ENCODE measurements around the gene CDK15. TPM values are rescaled to one million over a fixed set of nuclear protein-coding genes. Genes with fewer than 3 reads are reported as not detected.
"Not testable (repeated sequence)": the region's sequence is repeated elsewhere in the genome, so short reads cannot be mapped to it uniquely, and the experiment has no call there.

The CDK15 gene
- total RNA-seq, 1 donor from 2014 or later = 1.8 TPM

- H3K27ac Mint-ChIP-seq = no peak overlapping the region
- peaks cover 12% of the 10 kb centered on the region for H3K36me3 Mint-ChIP-seq
- no peak overlapping the region for H3K4me3 Mint-ChIP-seq
- no peaks in the 10 kb centered on the region for H3K27me3 Mint-ChIP-seq
- no peak for TF ChIP-seq CTCF (conservative IDR thresholded peaks at IDR 0.05)
- peaks cover 13% of the 10 kb centered on the region for H3K9me3 Mint-ChIP-seq
- DNase-seq (ENCODE audit: extremely low spot score, unreplicated experiment) = no peak
- peaks cover 4% of the 10 kb centered on the region for H3K4me1 Mint-ChIP-seq (ENCODE audit: unreplicated experiment)
Measured at GRCh38 chr2:201839727-201840126, 33.4 kb downstream of the CDK15 start.

- peaks cover 13% of the 10 kb centered on the region for H3K9me3 Mint-ChIP-seq
- no peaks in the 10 kb centered on the region for H3K27me3 Mint-ChIP-seq
- no peak overlapping the region for H3K4me3 Mint-ChIP-seq
- DNase-seq (ENCODE audit: extremely low spot score, unreplicated experiment) = no peak
- no peak for TF ChIP-seq CTCF (conservative IDR thresholded peaks at IDR 0.05)
- peaks cover 4% of the 10 kb centered on the region for H3K4me1 Mint-ChIP-seq (ENCODE audit: unreplicated experiment)
- H3K27ac Mint-ChIP-seq = no peak overlapping the region
- peaks cover 12% of the 10 kb centered on the region for H3K36me3 Mint-ChIP-seq
Measured at GRCh38 chr2:201840726-201841125, 34.4 kb downstream of the CDK15 start.

GRCh38 chr2:201842131-201842860 lies 36.0 kb downstream of the CDK15 start:
- peaks cover 12% of the 10 kb centered on the region for H3K36me3 Mint-ChIP-seq
- TF ChIP-seq CTCF (conservative IDR thresholded peaks at IDR 0.05) = no peak
- peaks cover 13% of the 10 kb centered on the region for H3K9me3 Mint-ChIP-seq
- no peak overlapping the region for H3K4me3 Mint-ChIP-seq
- no peak for DNase-seq (ENCODE audit: extremely low spot score, unreplicated experiment)
- H3K27me3 Mint-ChIP-seq = no peaks in the 10 kb centered on the region
- peaks cover 10% of the 10 kb centered on the region for H3K4me1 Mint-ChIP-seq (ENCODE audit: unreplicated experiment)
- no peak overlapping the region for H3K27ac Mint-ChIP-seq

- H3K4me3 Mint-ChIP-seq; DNase-seq (ENCODE audit: extremely low spot score, unreplicated experiment); H3K36me3 Mint-ChIP-seq; H3K27me3 Mint-ChIP-seq; H3K27ac Mint-ChIP-seq; H3K9me3 Mint-ChIP-seq: not testable (repeated sequence)
- peaks cover 10% of the 10 kb centered on the region for H3K4me1 Mint-ChIP-seq (ENCODE audit: unreplicated experiment)
Measured at GRCh38 chr2:201844922-201845321, 38.6 kb downstream of the CDK15 start.

GRCh38 chr2:201847481-201847880 lies 41.1 kb downstream of the CDK15 start:
- Mint-ChIP-seq H3K4me3 (no peak overlapping the region), H3K27ac (no peak overlapping the region), H3K36me3 (no peaks in the 10 kb centered on the region), H3K4me1 (ENCODE audit: unreplicated experiment) (peaks cover 10% of the 10 kb centered on the region), H3K9me3 (no peaks in the 10 kb centered on the region), H3K27me3 (no peaks in the 10 kb centered on the region)
- TF ChIP-seq CTCF (conservative IDR thresholded peaks at IDR 0.05) = no peak
- no peak for DNase-seq (ENCODE audit: extremely low spot score, unreplicated experiment)

GRCh38 chr2:201852462-201852861 lies 46.1 kb downstream of the CDK15 start:
- Mint-ChIP-seq H3K4me1 (ENCODE audit: unreplicated experiment) (peaks cover 15% of the 10 kb centered on the region), H3K4me3 (no peak overlapping the region), H3K27ac (no peak overlapping the region), H3K27me3 (no peaks in the 10 kb centered on the region), H3K36me3 (no peaks in the 10 kb centered on the region), H3K9me3 (no peaks in the 10 kb centered on the region)
- no peak for DNase-seq (ENCODE audit: extremely low spot score, unreplicated experiment)
- no peak for TF ChIP-seq CTCF (conservative IDR thresholded peaks at IDR 0.05)
